Coronary artery (tissue), 2 donors: ENCODE data around the gene CDC42.

Source experiments
- DNase-seq: peaks from one replicate; pipeline ENCODE4 v3.0.0-alpha.2; 2017; ENCODE audit warnings: low spot score
- H3K27ac ChIP-seq, 2 donors: fragments of 200-600 bp; sonication (generic); one replicate each; pipeline ENCODE4 v1.5.1; 2016 to 2019
- H3K4me3 ChIP-seq: fragments of 200-600 bp; sonication (generic); 2 replicates; pipeline ENCODE4 v1.5.1; 2016; ENCODE audit warnings: mild to moderate bottlenecking, moderate library complexity
- CTCF ChIP-seq: fragments of 200-600 bp; sonication (generic); IDR thresholded peaks from one replicate; pipeline ENCODE4 v1.5.1; 2019; ENCODE audit warnings: antibody characterized with exemption

Gene CDC42

GRCh38 chr1:22096036-22096435 is 43.5 kb downstream of the CDC42 start:
- TF ChIP-seq CTCF = no peak
- no peak for DNase-seq
- Histone ChIP-seq H3K27ac (no peak overlapping the region), H3K4me3 (no peak overlapping the region)

DNA sequence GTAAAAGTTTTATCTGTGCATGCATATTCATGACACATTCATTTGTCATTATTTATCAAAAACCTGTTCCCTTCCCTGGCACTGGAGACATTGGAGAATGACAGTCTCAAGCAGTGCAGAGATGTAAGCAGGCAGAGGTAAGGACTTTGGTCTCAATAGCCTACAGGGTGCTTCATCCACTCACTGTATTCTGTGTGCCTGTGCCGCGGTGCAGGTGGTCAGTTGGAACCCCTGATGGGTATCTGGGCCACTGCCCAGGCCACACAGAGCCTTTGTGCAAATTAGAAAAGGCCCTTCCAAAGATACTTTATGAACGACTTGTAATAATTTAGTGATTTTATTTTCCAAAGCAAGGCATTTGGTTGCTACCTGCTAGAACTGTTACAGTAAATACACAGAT is 44.0 kb downstream of the CDC42 start:
- no peak overlapping the region for H3K27ac ChIP-seq
- no peak for TF ChIP-seq CTCF
- no peak overlapping the region for H3K4me3 ChIP-seq
- DNase-seq = no peak

DNA sequence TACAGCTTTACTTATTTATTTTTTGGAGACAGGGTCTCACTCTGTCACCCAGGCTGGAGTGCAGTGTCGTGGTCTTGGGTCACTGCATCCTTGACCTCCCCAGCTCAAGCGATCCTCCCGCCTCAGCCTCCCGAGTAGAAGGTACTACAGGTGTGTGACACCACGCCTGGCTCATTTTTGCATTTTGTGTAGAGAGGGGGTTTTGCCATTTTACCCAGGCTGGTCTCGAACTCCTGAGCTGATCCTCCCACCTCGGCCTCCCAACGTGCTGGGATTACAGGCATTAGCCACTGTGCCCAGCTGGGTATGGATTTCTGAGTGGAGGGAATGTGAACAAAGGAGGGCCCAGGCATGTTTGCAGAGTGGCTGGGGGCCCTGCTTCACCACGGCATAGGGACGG is 46.2 kb downstream of the CDC42 start:
- no peak for TF ChIP-seq CTCF
- H3K4me3 ChIP-seq = no peak overlapping the region
- no peak overlapping the region for H3K27ac ChIP-seq
- DNase-seq = no peak

DNA sequence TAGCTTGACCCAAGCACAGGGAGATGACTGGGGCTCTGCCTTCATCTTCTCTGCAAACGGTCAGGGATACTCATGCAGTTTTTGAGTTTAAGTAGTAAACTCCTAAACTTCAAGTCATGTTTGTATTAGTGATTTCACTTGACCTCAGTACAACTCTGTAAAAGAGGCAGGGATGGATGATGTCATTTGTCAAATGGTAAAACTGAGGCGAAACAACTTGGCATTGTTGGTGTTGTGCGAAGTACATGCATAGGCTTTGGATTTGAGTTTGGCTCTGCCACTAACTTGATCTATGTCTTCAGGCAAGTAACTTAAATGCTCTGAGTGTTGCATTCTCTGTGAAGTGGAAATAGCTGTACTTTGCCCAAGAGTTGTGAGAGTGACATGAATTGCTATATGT is 47.7 kb downstream of the CDC42 start:
- no peak overlapping the region for H3K4me3 ChIP-seq
- no peak overlapping the region for H3K27ac ChIP-seq
- no peak for TF ChIP-seq CTCF
- no peak for DNase-seq

GRCh38 chr1:22101199-22101598 is 48.7 kb downstream of the CDC42 start:
- DNase-seq = no peak
- Histone ChIP-seq H3K27ac (no peak overlapping the region), H3K4me3 (no peak overlapping the region)
- TF ChIP-seq CTCF = no peak

DNA sequence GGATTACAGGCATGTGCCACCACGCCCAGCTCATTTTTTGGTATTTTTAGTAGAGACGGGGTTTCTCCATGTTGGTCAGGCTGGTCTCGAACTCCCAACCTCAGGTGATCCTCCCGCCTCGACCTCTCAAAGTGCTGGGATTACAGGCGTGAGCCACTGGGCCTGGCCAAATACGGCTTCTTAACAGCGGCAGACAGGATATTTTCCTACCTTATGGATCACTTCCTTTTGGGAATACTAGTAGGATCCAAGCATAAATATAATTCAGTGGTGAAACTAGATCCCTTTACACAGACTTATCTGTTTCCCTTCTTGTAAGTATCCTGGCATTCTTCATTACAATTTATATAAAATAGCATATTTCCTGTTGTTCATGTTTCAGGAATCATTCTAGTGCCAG is 49.5 kb downstream of the CDC42 start:
- DNase-seq = no peak
- Histone ChIP-seq H3K27ac (no peak overlapping the region), H3K4me3 (no peak overlapping the region)
- TF ChIP-seq CTCF = no peak

GRCh38 chr1:22102746-22103145 is 50.2 kb downstream of the CDC42 start:
- DNase-seq = no peak
- H3K27ac ChIP-seq = no peak overlapping the region
- TF ChIP-seq CTCF = no peak
- H3K4me3 ChIP-seq = no peak overlapping the region
